A673 (cell line): ENCODE data around the gene IMMP2L.

Source experiments
- CTCF ChIP-seq: fragments of 300-800, 200-600 bp; sonication (generic); conservative IDR thresholded peaks from 2 replicates; pipeline ENCODE4 v1.5.1; 2017; ENCODE audit warnings: low read depth, mild to moderate bottlenecking, antibody characterized with exemption, low read length, moderate library complexity, mixed read lengths
- EZH2 ChIP-seq: fragments of 200-600 bp; sonication (generic); IDR thresholded peaks from 2 replicates; pipeline ENCODE4 v1.6.1; 2017; ENCODE audit warnings: borderline replicate concordance, low read depth, mild to moderate bottlenecking, mixed read lengths, antibody characterized with exemption, low read length; ENCODE audit not compliant: poor library complexity, severe bottlenecking

- TF ChIP-seq CTCF (no peak), EZH2 (no peak)
These were observed 352.2 kb downstream of the IMMP2L start for GRCh38 chr7:111210043-111210442.
